Karpas-422 (cell line): ENCODE measurements around the gene KCNB1. TPM values are rescaled to one million over a fixed set of nuclear protein-coding genes. Genes with fewer than 3 reads are reported as not detected.

Experiments used
- DNase-seq: peaks from one replicate; pipeline ENCODE4 v3.0.0-alpha.2; 2015
- H2AFZ ChIP-seq: fragments of 200-600 bp; sonication (generic); 2 replicates; pipeline ENCODE4 v1.6.1; 2014; ENCODE audit warnings: antibody characterized with exemption, low read length, mixed read lengths
- H3K27ac ChIP-seq: fragments of 200-600 bp; sonication (generic); 2 replicates; pipeline ENCODE4 v1.5.1; 2014; ENCODE audit warnings: mild to moderate bottlenecking, low read length, moderate library complexity
- H3K27me3 ChIP-seq: fragments of 200-600 bp; sonication (generic); 2 replicates; pipeline ENCODE4 v1.6.1; 2014; ENCODE audit warnings: low read length, mixed read lengths
- H3K36me3 ChIP-seq: fragments of 200-600 bp; sonication (generic); 2 replicates; pipeline ENCODE4 v1.6.1; 2014; ENCODE audit warnings: low read length, mixed read lengths; ENCODE audit not compliant: insufficient read depth
- H3K4me1 ChIP-seq: fragments of 200-600 bp; sonication (generic); 2 replicates; pipeline ENCODE4 v1.6.1; 2014; ENCODE audit warnings: mild to moderate bottlenecking, low read length, mixed read lengths
- H3K4me2 ChIP-seq: fragments of 200-600 bp; sonication (generic); 2 replicates; pipeline ENCODE4 v1.6.1; 2014; ENCODE audit warnings: low read length, low read depth, mild to moderate bottlenecking; ENCODE audit not compliant: poor library complexity, severe bottlenecking
- H3K4me3 ChIP-seq: fragments of 200-600 bp; sonication (generic); 2 replicates; pipeline ENCODE4 v1.5.1; 2014; ENCODE audit warnings: mild to moderate bottlenecking, antibody characterized with exemption, low read length, mixed read lengths
- H3K79me2 ChIP-seq: fragments of 200-600 bp; sonication (generic); 2 replicates; pipeline ENCODE4 v1.6.1; 2014; ENCODE audit warnings: mild to moderate bottlenecking, low read length, mixed read lengths
- H3K9ac ChIP-seq: fragments of 200-600 bp; sonication (generic); 2 replicates; pipeline ENCODE4 v1.6.0; 2014; ENCODE audit warnings: low read length
- H3K9me2 ChIP-seq: fragments of 200-600 bp; sonication (generic), shearing (Covaris generic); replicated peaks from 2 replicates; pipeline ENCODE4 v1.6.0; 2014; ENCODE audit warnings: mild to moderate bottlenecking, low read length, moderate library complexity; ENCODE audit not compliant: insufficient read depth
- H3K9me3 ChIP-seq: fragments of 300-700, 200-600 bp; sonication (generic); 2 replicates; pipeline ENCODE4 v1.6.1; 2014; ENCODE audit warnings: low read length, mixed read lengths
- H4K20me1 ChIP-seq: fragments of 200-600 bp; sonication (generic); 2 replicates; pipeline ENCODE4 v1.6.1; 2014; ENCODE audit warnings: mild to moderate bottlenecking, antibody characterized with exemption, low read length, low read depth; ENCODE audit not compliant: insufficient read depth
- total RNA-seq: library from RNA; depleted of rRNA; stranded (reverse); fragments of >200 nt; shearing (Covaris generic); gene quantifications from 2 replicates; pipeline ENCODE4 v1.2.3, GENCODE V29; 2014; ENCODE audit warnings: low replicate concordance

The KCNB1 gene
- total RNA-seq, 1 experiment from 2014 or later = not detected

GRCh38 chr20:49508435-49509199 is 26.1 kb upstream of the KCNB1 start:
- no peaks in the 10 kb centered on the region for H3K4me1 ChIP-seq
- no peaks in the 10 kb centered on the region for H3K36me3 ChIP-seq
- no peak overlapping the region for H3K27ac ChIP-seq
- H2AFZ ChIP-seq = no peak overlapping the region
- no peaks in the 10 kb centered on the region for H3K9me3 ChIP-seq
- no peaks in the 10 kb centered on the region for H3K9me2 ChIP-seq
- DNase-seq = peak; percentile 77
- H3K27me3 ChIP-seq = no peaks in the 10 kb centered on the region
- H3K79me2 ChIP-seq = no peaks in the 10 kb centered on the region
- no peak overlapping the region for H3K4me3 ChIP-seq
- H3K9ac ChIP-seq = no peak overlapping the region
- H3K4me2 ChIP-seq = no peak overlapping the region
- no peaks in the 10 kb centered on the region for H4K20me1 ChIP-seq

DNA sequence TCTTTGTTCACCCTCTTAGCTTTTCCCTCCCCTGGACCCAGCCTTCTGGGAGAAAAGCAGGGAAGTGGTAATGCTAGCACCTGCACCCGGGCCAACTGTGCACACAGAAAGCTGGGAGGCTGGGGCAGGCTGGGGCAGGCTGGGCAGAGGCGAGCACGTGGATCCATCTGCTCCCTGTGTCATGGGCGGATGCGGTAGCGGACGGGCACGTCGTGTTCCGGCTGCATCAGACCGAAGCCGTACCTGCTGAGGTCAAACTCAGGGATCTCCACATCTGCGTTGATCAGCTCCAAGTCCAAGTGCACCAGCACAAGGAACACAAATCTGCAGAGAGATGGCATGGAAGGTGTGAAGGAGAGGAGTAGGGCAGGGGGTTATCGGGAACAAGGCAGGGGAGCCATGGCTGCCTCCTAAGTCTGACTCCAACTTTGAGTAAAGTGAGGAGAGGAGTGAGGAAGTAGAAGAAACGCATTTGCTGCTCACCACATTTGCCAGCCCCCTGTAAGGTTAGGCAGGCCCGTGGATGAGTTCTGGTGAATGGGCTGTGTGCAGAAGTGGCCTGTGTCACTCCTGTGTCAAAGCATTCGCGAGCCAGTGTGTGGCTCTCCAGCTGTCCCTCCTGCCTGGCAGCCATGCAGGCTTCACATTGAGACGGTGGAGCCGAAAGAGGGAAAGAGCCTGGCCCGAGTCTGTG is 25.4 kb upstream of the KCNB1 start:
- H3K27me3 ChIP-seq = no peaks in the 10 kb centered on the region
- no peak overlapping the region for H3K4me3 ChIP-seq
- H3K9me2 ChIP-seq = no peaks in the 10 kb centered on the region
- no peaks in the 10 kb centered on the region for H3K36me3 ChIP-seq
- no peak overlapping the region for H3K4me2 ChIP-seq
- no peaks in the 10 kb centered on the region for H3K4me1 ChIP-seq
- H3K9me3 ChIP-seq = no peaks in the 10 kb centered on the region
- no peaks in the 10 kb centered on the region for H3K79me2 ChIP-seq
- no peaks in the 10 kb centered on the region for H4K20me1 ChIP-seq
- no peak overlapping the region for H2AFZ ChIP-seq
- H3K9ac ChIP-seq = no peak overlapping the region
- no peak overlapping the region for H3K27ac ChIP-seq
- no peak for DNase-seq

GRCh38 chr20:49505518-49505917 is 23.1 kb upstream of the KCNB1 start:
- Histone ChIP-seq H3K9me3 (no peaks in the 10 kb centered on the region), H4K20me1 (no peaks in the 10 kb centered on the region), H3K9ac (no peak overlapping the region), H3K27ac (no peak overlapping the region), H3K36me3 (no peaks in the 10 kb centered on the region), H3K9me2 (no peaks in the 10 kb centered on the region), H3K4me1 (no peaks in the 10 kb centered on the region), H3K79me2 (no peaks in the 10 kb centered on the region), H3K4me2 (no peak overlapping the region), H3K4me3 (no peak overlapping the region), H3K27me3 (no peaks in the 10 kb centered on the region), H2AFZ (no peak overlapping the region)
- no peak for DNase-seq

DNA sequence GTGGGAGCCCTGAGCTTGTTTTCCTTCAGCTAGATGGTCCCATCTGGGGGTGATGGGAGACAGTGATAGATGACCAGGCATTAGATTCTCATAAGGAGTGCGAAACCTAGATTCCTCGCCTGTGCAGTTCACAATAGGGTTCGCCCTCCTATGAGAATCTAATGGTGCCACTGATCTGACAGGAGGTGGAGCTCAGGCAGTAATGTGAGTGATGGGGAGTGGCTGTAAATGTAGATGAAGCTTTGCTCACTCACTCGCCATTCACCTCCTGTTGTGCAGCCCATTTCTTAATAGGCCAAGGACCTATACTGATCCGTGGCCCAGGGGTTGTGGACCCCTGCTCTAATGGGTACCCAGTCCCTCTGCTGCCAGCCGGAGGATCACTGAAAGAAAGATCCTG is 20.7 kb upstream of the KCNB1 start:
- Histone ChIP-seq H3K27ac (no peak overlapping the region), H3K4me1 (no peaks in the 10 kb centered on the region), H3K79me2 (no peaks in the 10 kb centered on the region), H3K9ac (no peak overlapping the region), H3K27me3 (no peaks in the 10 kb centered on the region), H2AFZ (no peak overlapping the region), H3K4me3 (no peak overlapping the region), H3K36me3 (no peaks in the 10 kb centered on the region), H3K4me2 (no peak overlapping the region), H3K9me2 (no peaks in the 10 kb centered on the region), H4K20me1 (no peaks in the 10 kb centered on the region), H3K9me3 (no peaks in the 10 kb centered on the region)
- DNase-seq = no peak

- H3K4me3 ChIP-seq = no peak overlapping the region
- H3K4me1 ChIP-seq = no peaks in the 10 kb centered on the region
- H3K36me3 ChIP-seq = no peaks in the 10 kb centered on the region
- no peak overlapping the region for H3K4me2 ChIP-seq
- H3K27ac ChIP-seq = no peak overlapping the region
- no peak overlapping the region for H2AFZ ChIP-seq
- H3K9me3 ChIP-seq = no peaks in the 10 kb centered on the region
- H3K79me2 ChIP-seq = no peaks in the 10 kb centered on the region
- DNase-seq = peak; percentile 66
- no peaks in the 10 kb centered on the region for H3K9me2 ChIP-seq
- H3K9ac ChIP-seq = no peak overlapping the region
- no peaks in the 10 kb centered on the region for H4K20me1 ChIP-seq
- no peaks in the 10 kb centered on the region for H3K27me3 ChIP-seq
Observed at GRCh38 chr20:49501917-49502316, 19.4 kb upstream of the KCNB1 start.

DNA sequence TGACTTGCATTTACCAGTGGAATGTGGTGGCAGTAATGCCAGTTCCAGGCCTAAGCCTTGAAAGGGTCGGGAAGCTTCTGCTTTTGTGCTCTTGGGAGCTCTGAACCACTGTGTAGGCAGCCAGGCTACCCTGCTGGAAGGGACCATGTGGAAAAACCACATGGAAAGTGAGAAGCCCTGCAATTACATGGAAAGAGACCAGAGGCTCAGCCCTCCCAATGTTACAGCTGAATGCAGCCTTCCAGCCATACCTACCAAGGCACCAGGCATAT is 14.9 kb upstream of the KCNB1 start:
- H3K4me3 ChIP-seq = no peak overlapping the region
- H3K79me2 ChIP-seq = no peaks in the 10 kb centered on the region
- H4K20me1 ChIP-seq = no peaks in the 10 kb centered on the region
- no peak overlapping the region for H3K9ac ChIP-seq
- no peaks in the 10 kb centered on the region for H3K9me3 ChIP-seq
- no peak overlapping the region for H3K4me2 ChIP-seq
- H3K9me2 ChIP-seq = no peaks in the 10 kb centered on the region
- no peak overlapping the region for H3K27ac ChIP-seq
- DNase-seq = no peak
- H3K27me3 ChIP-seq = no peaks in the 10 kb centered on the region
- H3K36me3 ChIP-seq = no peaks in the 10 kb centered on the region
- H3K4me1 ChIP-seq = no peaks in the 10 kb centered on the region
- H2AFZ ChIP-seq = no peak overlapping the region

- H3K4me2 ChIP-seq = no peak overlapping the region
- no peaks in the 10 kb centered on the region for H3K9me3 ChIP-seq
- no peaks in the 10 kb centered on the region for H3K27me3 ChIP-seq
- H3K9ac ChIP-seq = no peak overlapping the region
- H3K36me3 ChIP-seq = no peaks in the 10 kb centered on the region
- H3K4me1 ChIP-seq = no peaks in the 10 kb centered on the region
- H3K4me3 ChIP-seq = no peak overlapping the region
- H3K9me2 ChIP-seq = no peaks in the 10 kb centered on the region
- H3K79me2 ChIP-seq = no peaks in the 10 kb centered on the region
- DNase-seq = no peak
- H3K27ac ChIP-seq = no peak overlapping the region
- H2AFZ ChIP-seq = no peak overlapping the region
- H4K20me1 ChIP-seq = no peaks in the 10 kb centered on the region
Observed at GRCh38 chr20:49496553-49497397, 14.3 kb upstream of the KCNB1 start.

GRCh38 chr20:49496043-49496442 is 13.6 kb upstream of the KCNB1 start:
- H3K4me1 ChIP-seq = no peaks in the 10 kb centered on the region
- H3K27ac ChIP-seq = no peak overlapping the region

More at GRCh38 chr20:49496043-49496442, 13.6 kb upstream of the KCNB1 start:
- Histone ChIP-seq H3K79me2 (no peaks in the 10 kb centered on the region), H4K20me1 (no peaks in the 10 kb centered on the region), H3K4me2 (no peak overlapping the region), H3K4me3 (no peak overlapping the region), H2AFZ (no peak overlapping the region), H3K27me3 (no peaks in the 10 kb centered on the region), H3K9me3 (no peaks in the 10 kb centered on the region), H3K36me3 (no peaks in the 10 kb centered on the region), H3K9me2 (no peaks in the 10 kb centered on the region), H3K9ac (no peak overlapping the region)
- no peak for DNase-seq
